Smooth muscle cell of the brain vasculature (primary cell): ENCODE measurements around the gene PSG1.
A peak's percentile ranks its signal among the peaks of the same experiment; 100 is the strongest.
"Not testable (repeated sequence)": the region's sequence is repeated elsewhere in the genome, so short reads cannot be mapped to it uniquely, and the experiment has no call there.

Experiments used
- DNase-seq: peaks from one replicate; pipeline ENCODE4 v3.0.0-alpha.2; 2012; ENCODE audit warnings: low read depth, low spot score

PSG1 gene

DNA sequence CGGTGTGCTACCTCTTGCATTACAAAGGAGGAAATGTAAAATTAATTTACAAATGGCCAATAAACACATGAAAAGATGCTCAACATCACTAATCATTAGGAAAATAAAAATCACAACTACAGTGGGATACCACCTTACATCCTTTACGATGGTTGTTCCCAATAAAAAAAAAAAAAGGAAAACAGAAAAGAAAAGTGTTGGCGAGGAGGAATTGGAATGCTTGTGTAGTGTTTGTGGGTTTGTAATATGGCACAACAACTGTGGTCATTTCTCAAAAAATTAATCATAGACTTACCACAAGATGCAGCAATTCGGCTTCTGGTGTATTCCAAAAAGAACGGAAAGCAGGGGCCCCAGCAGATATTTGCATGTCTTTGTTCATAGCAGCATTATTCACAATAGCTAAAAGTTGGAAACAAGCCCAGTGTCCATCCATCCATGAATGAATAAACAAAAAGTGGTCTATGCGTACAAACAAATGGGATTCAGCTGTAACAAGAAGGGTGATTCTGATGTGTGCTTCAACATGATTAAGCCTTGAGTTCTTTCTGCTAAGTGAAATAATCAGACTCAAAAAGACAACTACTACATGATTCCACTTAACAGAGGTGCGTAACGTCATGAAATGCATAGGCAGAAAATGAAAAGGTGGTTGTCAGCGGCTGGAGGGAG is 58.1 kb downstream of the PSG1 start:
- not testable (repeated sequence) for DNase-seq

DNA sequence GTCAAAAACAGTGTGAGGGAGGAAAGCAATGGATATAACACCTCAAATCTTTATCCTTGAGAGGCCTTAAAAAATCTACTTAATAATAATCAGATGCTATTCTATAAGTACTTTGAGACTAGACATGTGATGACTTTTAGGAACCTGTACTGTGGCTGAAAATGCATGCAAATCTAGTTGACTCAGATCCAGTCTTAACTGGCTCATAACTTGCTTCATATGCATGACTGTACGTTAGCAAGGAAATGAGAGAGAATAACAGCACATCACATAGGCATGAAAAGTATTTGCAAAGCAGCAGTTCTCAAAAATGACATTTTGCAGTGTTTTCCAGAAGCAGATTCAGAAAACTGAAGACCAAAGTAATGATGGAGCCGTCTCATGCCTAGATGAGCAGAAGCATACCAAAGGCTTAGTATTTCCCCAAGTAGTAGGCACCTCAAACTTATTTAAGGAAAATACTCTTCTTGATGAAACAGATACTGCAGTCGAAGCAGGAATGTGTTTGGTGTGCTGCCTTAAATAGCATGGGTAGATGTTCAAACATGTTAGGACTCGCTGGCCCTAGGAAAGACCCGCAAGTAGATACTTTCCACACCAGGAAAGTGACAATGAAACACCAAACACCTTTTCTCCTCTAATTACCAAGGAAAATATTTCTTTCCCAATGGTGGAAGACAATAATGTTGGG is 59.4 kb downstream of the PSG1 start:
- peak; percentile 7 for DNase-seq

- no peak for DNase-seq
These were observed 62.6 kb downstream of the PSG1 start for GRCh38 chr19:42816894-42817293.
